ENCODE results near the gene PATJ.

DNA sequence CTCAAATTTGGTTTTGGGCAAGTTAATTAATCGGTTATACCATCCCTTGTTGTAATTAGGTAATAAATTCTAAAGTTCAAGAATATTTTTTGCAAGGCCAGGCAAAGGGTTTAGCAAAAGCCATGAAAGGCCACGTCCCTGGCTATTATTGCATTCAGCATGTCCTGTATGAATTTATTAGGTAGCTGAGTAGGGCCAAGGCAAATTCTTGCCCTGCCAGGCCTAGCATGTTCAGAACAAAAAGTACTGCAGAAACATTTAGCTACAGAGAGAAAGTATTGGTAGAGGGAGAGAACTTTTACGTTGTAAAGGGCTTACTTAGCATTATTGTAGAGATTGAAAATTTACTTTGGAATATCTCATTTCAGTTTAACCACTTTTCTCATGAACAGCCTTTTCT lies 94.4 kb downstream of the PATJ start:
- TF ChIP-seq, protein P1, sequence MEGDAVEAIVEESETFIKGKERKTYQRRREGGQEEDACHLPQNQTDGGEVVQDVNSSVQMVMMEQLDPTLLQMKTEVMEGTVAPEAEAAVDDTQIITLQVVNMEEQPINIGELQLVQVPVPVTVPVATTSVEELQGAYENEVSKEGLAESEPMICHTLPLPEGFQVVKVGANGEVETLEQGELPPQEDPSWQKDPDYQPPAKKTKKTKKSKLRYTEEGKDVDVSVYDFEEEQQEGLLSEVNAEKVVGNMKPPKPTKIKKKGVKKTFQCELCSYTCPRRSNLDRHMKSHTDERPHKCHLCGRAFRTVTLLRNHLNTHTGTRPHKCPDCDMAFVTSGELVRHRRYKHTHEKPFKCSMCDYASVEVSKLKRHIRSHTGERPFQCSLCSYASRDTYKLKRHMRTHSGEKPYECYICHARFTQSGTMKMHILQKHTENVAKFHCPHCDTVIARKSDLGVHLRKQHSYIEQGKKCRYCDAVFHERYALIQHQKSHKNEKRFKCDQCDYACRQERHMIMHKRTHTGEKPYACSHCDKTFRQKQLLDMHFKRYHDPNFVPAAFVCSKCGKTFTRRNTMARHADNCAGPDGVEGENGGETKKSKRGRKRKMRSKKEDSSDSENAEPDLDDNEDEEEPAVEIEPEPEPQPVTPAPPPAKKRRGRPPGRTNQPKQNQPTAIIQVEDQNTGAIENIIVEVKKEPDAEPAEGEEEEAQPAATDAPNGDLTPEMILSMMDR (IDR thresholded peaks at IDR 0.05), result no peak
- TF ChIP-seq EP300 (IDR thresholded peaks at IDR 0.05), result peak; percentile 21 to 75

Data from tibial nerve (tissue), 4 donors.